Pericardium fibroblast (primary cell): ENCODE measurements around the gene SEMG2. TPM values are rescaled to one million over a fixed set of nuclear protein-coding genes. Genes with fewer than 3 reads are reported as not detected.

Experiments
- total RNA-seq: library from RNA; depleted of rRNA; stranded (reverse); fragments of >200 nt; gene quantifications from 2 replicates; pipeline ENCODE4 v1.2.3, GENCODE V29; 2015

SEMG2 gene, protein sequence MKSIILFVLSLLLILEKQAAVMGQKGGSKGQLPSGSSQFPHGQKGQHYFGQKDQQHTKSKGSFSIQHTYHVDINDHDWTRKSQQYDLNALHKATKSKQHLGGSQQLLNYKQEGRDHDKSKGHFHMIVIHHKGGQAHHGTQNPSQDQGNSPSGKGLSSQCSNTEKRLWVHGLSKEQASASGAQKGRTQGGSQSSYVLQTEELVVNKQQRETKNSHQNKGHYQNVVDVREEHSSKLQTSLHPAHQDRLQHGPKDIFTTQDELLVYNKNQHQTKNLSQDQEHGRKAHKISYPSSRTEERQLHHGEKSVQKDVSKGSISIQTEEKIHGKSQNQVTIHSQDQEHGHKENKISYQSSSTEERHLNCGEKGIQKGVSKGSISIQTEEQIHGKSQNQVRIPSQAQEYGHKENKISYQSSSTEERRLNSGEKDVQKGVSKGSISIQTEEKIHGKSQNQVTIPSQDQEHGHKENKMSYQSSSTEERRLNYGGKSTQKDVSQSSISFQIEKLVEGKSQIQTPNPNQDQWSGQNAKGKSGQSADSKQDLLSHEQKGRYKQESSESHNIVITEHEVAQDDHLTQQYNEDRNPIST
- not detected in 2 replicates for total RNA-seq

DNA sequence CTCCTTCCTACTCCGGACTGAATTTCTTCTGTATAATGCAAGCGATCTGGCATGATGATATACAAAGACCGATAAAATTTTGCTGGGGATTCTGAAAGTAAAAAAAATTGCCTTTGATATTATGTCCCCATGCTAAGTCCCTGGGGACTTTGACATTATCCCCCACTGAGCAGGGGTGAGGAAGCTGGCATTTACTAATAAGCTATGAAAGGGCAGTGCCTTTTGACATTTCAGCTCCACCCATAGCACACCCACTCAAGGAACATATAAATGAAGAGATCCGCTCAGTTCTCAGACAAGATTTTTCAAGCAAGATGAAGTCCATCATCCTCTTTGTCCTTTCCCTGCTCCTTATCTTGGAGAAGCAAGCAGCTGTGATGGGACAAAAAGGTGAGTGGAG is at the start of gene SEMG2:
Gene SEMG2 (plus strand): TSS at position 298 of the 400 bp plus-strand sequence. CDS start 17 bp downstream, at position 315.

DNA sequence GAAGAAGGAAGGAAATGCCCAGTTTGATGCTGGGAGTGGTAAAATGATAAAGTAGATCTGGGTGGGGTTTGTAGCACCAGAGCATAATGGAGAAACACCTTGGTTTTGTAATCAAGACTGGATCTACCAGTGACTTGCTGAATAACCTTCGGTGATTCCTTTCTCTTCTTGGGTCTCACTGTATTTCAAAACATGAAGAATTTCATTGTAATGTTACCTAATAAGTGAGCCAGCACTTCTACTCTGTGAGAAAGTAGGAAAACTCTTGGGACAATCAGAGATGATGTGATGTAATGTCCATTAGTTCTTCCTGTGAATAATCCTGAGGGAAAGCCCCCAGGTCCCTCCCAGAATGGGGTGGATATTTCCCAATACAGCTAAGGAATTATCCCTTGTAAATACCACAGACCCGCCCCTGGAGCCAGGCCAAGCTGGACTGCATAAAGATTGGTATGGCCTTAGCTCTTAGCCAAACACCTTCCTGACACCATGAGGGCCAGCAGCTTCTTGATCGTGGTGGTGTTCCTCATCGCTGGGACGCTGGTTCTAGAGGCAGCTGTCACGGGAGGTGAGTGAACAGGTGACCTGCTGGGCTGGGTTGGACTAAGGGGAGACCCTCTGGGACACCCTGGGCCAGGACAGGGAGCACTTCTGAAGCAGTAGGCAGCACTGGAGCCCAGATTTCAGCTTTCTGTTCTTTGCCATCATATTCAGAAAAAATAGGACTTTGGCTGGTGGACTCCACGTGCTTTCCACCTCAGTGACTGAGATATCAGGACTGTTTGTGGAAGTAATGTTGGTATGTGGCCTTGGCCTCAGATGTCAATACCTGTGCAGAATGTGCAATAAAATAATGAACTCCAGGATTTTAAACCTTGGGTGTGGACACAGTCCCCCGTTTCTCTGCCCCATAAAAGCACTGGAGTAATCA is 46.5 kb upstream of the SEMG2 start, which contains the start of gene PI3:
Gene PI3 (plus strand): TSS at position 469 of the 931 bp plus-strand sequence. CDS start 21 bp downstream, at position 490.

DNA sequence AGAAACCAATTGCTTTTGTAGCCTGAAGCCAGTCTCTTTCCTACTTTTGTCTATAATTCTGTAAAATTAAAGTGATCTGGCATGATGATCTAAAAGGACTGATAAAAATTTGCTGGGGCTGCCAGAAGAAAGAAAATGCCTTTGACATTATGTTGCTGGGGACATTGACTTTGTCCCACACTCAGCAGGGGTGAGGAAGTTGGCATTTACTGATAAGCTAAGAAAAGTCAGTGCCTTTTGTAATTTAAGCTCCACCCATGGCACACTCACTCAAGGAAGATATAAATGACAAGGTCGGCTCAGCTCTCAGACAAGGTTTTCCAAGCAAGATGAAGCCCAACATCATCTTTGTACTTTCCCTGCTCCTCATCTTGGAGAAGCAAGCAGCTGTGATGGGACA is 14.4 kb upstream of the SEMG2 start, which contains the start of gene SEMG1:
Gene SEMG1 (plus strand): TSS at position 309 of the 400 bp plus-strand sequence. CDS start 21 bp downstream, at position 330.

DNA sequence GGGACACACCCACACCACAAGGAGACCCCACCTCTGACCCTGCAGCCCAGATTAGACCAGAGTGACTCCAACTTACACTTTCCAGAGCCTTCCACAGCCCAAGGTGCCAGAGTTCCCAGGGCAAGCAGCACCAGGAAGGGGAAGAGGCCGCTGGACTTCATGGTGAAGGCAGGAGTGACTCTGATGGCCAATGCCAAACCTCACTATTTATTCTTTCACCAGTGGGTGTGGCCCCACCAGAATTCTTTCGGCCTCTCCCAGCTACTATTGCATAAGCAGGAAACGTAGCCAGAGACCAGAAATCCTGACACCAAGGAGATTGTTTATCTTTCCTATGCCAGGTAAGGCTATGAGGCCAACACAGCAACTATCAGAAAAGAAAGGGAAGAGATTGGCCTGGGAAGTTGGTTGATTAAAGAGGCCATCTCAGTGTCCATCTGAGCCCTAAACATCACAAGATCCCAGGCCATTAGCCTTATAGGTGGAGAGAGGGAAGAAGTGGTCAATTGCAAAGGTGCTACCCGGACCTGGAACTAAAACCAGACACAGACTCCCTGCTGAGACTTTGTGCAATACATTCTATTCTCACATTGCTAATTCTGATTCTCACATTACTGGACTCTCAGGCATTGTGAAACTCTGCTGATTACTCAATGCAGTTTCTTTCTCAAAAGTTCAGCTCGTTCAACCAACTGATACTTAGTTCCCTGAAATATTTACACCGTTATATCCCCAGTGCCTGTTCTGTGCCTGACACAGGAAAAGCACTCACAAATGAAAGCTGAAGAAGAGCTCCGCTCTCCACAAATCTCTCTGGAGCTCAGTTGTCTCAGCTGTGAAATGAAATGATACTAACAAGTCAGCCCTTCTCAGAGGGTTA is 33.5 kb downstream of the SEMG2 start, which contains the start of gene SLPI:
Gene SLPI (minus strand): TSS at position 182 of the 880 bp plus-strand sequence. CDS start 21 bp downstream, at position 161.

Other genes starting within 250 kb of the SEMG2 start
- 1.4 TPM in 2 replicates for gene KCNS1, start 120.2 kb upstream of the SEMG2 start, total RNA-seq
- gene WFDC5, start 106.2 kb upstream of the SEMG2 start, total RNA-seq: not detected in 2 replicates
- not detected in 2 replicates for gene WFDC12, start 96.9 kb upstream of the SEMG2 start, total RNA-seq
- not detected in 2 replicates for gene PI3, start 46.5 kb upstream of the SEMG2 start, total RNA-seq
- gene SEMG1, start 14.3 kb upstream of the SEMG2 start, total RNA-seq: not detected in 2 replicates
- gene SLPI, start 33.2 kb downstream of the SEMG2 start, total RNA-seq: 1.7 and 19.5 TPM in 2 replicates
- not detected in 2 replicates for gene RBPJL, start 85.5 kb downstream of the SEMG2 start, total RNA-seq
- 1.6 TPM in 1 of 2 replicates, not detected in the other for gene MATN4, start 86.9 kb downstream of the SEMG2 start, total RNA-seq
- 45.2 and 48.1 TPM in 2 replicates for gene SDC4, start 127.1 kb downstream of the SEMG2 start, total RNA-seq
- 22.4 and 23.6 TPM in 2 replicates for gene SYS1, start 141.8 kb downstream of the SEMG2 start, total RNA-seq
- not detected in 2 replicates for gene TP53TG5, start 157.0 kb downstream of the SEMG2 start, total RNA-seq
- gene DBNDD2, start 186.9 kb downstream of the SEMG2 start, total RNA-seq: 2.0 and 12.3 TPM in 2 replicates
- gene PIGT, start 194.8 kb downstream of the SEMG2 start, total RNA-seq: 87.8 and 96.4 TPM in 2 replicates
- not detected in 2 replicates for gene WFDC2, start 248.4 kb downstream of the SEMG2 start, total RNA-seq